Stimulated activated CD4-positive, alpha-beta T cell treated with anti-CD3 and anti-CD28 coated beads, Interleukin-1b, Interleukin-23, amount 100 ng/mL, for 4 hours (primary cell): ENCODE data around the gene TMEM165.

Experiments
- DNase-seq, 2 donors: peaks; one replicate each; pipeline ENCODE4 v3.0.0-alpha.2; 2020; ENCODE audit warnings: low read depth in 2 of 2

Gene TMEM165

DNA sequence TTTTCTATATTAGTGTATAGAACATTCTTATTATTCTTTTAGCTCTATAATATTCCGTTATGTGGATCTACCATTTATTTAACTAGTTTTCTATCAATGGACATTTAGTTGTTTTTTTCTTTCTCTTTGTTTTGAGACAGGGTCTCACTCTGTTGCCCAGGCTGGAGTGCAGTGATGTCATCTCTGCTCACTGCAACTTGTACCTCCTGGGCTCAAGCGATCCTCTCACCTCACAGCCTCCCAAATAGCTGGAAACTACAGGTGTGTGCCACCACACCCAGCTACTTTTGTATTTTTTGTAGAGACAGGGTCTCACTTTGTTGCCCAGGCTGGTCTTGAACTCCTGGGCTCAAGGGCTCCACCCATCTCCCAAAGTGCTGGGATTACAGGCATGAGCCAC, 10.8 kb downstream of the TMEM165 start:
- DNase-seq, result no peak

- DNase-seq, result no peak
Measured at GRCh38 chr4:55407119-55407518, 11.4 kb downstream of the TMEM165 start.

- DNase-seq, result no peak
Measured at GRCh38 chr4:55407764-55408163, 12.0 kb downstream of the TMEM165 start.

DNA sequence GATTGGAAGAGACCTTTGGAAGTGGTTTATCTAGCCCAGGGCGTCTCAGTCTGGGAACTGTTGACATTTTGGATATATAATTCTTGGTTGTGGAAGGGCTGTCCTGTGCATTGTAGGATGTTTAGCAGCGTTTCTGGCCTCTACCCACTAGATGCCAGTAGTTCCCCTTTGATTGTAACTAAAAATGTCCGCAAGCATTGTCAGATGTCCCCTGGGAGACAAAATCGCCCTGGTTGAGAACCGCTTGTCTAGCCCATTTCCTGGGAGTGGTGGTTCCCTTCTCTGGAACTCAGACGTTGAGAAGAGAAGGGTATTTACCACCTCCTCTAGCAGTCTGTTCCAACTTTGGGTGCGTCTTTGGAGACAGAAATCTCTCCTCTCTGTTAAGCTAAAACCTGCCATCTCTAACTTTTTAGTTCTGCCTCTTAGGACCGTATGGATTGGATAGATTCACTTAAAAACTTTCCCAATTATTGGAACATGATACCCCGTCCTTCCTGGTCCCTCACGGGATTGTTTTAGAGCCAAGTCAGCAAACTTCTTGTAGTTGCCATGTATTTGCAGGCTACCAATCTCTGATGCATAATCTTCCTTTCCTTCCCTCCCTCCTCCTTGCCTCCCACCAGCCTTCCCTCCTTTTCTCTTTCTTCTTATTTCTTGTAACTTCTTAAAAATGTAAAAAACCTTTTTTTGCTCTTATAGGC, 13.9 kb downstream of the TMEM165 start:
- DNase-seq, result no peak

DNA sequence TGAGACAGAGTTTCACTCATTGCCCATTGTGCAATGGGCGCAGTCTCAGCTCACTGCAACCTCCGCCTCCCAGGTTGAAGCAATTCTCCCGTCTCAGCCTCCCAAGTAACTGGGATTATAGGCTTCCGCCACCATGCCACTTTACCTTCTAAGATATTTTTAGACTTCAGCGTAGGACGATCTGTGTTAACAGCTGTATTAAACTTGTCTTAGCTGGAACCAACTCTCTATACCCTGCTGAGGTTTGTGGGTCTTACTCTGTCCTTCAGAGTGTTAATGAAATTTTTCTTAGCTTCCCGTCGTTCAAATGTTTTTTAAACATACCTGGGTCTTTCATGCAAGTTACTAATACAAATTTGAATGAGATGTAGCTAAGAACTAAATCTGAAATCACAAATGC, 14.7 kb downstream of the TMEM165 start:
- no peak for DNase-seq

- DNase-seq, result no peak
Measured at GRCh38 chr4:55411621-55412020, 15.9 kb downstream of the TMEM165 start.

GRCh38 chr4:55416176-55416575, 20.4 kb downstream of the TMEM165 start:
- DNase-seq, result no peak

DNA sequence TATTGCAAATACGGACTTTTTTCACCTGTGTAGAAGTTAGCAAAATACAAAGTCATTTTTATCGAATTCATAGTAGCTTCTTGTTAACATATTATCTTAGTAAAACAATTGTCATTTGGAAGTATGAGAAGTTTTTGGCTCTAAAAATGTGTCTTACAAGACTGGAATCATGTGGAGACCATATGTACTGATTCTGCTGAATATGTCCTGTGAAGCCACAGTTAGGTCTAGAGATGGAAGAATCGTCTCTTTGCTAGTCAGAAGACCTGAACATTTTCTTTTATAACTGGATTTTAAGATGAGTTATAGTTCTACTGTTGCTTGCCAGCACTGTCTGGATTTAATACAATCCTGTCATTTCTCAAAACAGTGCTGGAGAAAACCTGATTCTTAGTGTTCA, 29.0 kb downstream of the TMEM165 start:
- no peak for DNase-seq

DNA sequence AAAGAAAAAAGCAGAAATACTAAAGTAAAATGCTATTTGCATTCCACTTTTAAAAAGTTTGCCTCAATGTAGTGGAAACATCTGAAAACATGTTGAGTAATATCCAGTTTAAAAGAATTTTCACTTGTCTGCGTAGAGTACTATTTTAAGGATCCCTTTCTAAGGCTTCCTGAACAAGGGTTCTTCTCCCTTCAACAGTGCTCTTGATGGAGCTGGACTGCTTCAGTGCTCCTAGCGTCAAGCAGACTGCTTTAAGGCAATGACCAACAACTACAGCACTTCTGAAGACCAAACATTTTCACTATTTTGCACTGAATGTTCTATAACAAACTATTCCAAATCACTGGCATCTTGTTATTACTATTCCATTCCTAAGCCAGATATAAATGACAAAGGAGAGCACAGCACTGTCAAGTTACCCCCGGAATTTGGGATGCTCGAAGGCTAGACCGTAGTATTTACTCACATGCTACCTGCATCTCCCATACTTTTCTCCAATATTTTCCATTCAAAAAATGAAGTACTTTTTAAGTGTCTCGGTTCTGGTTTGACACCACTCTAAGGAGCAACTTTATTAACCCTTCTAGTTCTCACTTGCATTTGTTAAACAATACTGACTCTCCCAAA, 36.1 kb downstream of the TMEM165 start:
- DNase-seq, result no peak

DNA sequence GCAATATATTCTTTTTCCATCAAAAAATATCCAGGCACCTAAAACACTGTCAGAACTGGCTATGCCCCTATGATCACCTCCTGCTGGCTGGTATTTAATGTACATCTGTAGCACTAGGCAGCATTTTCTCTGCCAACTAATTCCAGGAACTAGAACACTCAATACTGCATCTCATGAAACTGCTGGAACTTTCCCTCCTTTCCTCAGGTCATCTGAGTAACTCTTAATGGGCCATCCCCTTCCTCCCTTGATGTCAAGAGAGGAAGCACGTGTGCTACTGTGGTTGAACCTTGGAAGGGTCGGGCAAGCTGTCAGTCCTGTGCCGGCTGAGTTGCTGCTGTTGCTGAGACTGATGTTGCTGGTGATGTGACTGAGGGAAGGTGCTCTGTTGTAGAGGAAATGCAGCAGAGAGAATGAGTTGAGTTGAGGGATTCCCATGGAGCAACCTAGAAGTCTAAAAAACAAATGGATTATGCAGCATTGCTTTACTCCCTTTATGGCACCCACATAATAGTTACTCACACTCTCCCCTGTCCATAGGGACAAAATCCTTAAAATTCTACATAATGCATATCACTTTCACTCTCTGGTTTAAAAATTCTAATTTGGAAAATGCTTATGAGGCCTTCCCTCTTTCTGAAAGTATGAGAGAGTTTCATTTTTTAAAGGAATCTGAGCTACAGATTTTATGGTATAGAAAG, 39.5 kb downstream of the TMEM165 start:
- DNase-seq, result no peak

- no peak for DNase-seq
Measured at GRCh38 chr4:55437356-55437796, 41.6 kb downstream of the TMEM165 start.

- no peak for DNase-seq
Measured at GRCh38 chr4:55437823-55438222, 42.1 kb downstream of the TMEM165 start.

- DNase-seq, result no peak
Measured at GRCh38 chr4:55438314-55438713, 42.6 kb downstream of the TMEM165 start.

GRCh38 chr4:55439023-55439422, 43.3 kb downstream of the TMEM165 start:
- DNase-seq, result no peak

DNA sequence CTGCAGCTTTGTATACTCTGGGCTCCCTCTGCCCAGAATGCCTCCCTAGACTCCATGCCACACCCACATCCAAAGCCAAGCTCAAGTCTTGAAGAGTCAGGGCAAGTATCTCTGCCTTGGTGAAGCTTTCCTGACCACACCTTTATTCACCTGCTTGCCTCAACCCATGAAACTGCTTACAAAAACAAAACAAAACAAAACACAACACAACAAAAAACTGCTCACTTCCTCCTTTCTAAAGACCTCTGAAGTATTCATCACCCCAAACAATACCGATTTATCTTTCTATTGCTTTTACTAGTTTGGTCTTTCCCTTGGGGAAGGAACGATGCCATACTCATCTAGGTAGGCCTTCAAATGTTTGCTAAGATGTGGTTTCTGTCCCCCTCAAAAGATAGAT, 45.0 kb downstream of the TMEM165 start:
- no peak for DNase-seq

GRCh38 chr4:55442541-55442940, 46.8 kb downstream of the TMEM165 start:
- DNase-seq, result no peak

GRCh38 chr4:55444827-55445226, 49.1 kb downstream of the TMEM165 start:
- DNase-seq, result no peak

DNA sequence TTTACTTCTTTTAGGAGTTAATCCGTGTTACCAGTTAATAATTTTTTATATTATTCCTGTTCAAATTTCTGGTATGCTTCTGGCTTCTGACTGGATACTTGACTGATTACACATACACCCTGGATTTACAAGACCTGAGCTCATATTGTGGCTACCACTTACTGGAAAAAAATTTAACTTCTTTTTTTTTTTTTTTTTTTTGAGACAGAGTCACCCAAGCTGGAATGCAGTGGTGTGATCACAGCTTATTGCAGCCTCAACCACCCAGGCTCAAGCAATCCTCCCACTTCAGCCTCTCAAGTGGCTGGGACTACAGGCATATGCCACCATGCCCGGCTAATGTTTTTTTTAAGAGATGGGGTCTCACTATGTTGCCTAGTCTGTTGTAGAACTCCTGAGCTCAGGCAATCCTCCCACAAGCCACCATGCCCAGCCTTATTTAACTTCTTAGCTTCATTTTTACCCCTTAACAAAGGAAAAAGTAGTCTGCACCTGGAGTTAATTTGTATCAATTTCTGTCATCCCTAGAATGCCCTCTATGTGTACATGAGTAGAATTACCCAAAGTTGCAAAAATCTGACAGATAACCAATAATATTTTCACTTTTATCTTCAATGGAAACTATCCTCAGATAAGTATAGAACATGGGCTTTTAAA, 50.3 kb downstream of the TMEM165 start:
- no peak for DNase-seq

DNA sequence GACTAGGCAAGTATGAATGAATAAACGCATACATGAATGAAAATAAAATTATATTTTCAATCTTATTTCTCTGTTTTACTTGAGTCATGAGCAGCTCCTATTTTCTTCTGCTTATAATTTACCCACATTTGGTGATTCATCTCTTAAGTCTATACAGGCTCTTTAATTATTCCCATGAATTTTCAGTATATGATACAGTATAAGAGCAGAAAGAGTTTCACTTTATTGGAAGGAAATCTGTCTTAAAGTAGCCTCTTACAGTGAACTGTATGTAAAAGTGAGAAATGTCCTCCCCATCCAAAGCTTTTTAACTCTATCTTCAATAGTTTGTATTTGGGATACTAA, 50.8 kb downstream of the TMEM165 start:
- DNase-seq, result no peak

- no peak for DNase-seq
Measured at GRCh38 chr4:55447108-55447708, 51.5 kb downstream of the TMEM165 start.

- no peak for DNase-seq
Measured at GRCh38 chr4:55447831-55448230, 52.1 kb downstream of the TMEM165 start.

DNA sequence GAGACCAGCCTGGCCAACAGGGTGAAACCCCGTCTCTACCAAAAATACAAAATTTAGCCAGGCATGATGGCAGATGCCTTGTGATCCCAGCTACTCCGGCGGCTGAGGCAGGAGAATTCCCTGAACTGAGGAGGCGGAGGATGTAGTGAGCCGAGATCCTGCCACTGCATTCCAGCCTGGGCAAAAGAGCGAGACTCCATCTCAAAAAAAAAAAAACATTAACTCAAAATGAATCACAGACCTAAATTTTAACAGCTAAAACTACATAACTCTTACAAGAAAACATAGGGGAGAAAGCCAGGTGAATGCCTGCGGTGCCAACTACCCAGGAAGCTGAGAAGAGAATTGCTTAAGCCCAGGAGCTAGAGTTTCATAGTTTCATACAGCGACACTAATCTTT, 54.8 kb downstream of the TMEM165 start:
- DNase-seq, result no peak
